ENCODE measurements around the gene DACT1.
A peak's percentile ranks its signal among the peaks of the same experiment; 100 is the strongest.
"Not testable (repeated sequence)": the region's sequence is repeated elsewhere in the genome, so short reads cannot be mapped to it uniquely, and the experiment has no call there.

DACT1 gene, protein sequence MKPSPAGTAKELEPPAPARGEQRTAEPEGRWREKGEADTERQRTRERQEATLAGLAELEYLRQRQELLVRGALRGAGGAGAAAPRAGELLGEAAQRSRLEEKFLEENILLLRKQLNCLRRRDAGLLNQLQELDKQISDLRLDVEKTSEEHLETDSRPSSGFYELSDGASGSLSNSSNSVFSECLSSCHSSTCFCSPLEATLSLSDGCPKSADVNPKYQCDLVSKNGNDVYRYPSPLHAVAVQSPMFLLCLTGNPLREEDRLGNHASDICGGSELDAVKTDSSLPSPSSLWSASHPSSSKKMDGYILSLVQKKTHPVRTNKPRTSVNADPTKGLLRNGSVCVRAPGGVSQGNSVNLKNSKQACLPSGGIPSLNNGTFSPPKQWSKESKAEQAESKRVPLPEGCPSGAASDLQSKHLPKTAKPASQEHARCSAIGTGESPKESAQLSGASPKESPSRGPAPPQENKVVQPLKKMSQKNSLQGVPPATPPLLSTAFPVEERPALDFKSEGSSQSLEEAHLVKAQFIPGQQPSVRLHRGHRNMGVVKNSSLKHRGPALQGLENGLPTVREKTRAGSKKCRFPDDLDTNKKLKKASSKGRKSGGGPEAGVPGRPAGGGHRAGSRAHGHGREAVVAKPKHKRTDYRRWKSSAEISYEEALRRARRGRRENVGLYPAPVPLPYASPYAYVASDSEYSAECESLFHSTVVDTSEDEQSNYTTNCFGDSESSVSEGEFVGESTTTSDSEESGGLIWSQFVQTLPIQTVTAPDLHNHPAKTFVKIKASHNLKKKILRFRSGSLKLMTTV

DNA sequence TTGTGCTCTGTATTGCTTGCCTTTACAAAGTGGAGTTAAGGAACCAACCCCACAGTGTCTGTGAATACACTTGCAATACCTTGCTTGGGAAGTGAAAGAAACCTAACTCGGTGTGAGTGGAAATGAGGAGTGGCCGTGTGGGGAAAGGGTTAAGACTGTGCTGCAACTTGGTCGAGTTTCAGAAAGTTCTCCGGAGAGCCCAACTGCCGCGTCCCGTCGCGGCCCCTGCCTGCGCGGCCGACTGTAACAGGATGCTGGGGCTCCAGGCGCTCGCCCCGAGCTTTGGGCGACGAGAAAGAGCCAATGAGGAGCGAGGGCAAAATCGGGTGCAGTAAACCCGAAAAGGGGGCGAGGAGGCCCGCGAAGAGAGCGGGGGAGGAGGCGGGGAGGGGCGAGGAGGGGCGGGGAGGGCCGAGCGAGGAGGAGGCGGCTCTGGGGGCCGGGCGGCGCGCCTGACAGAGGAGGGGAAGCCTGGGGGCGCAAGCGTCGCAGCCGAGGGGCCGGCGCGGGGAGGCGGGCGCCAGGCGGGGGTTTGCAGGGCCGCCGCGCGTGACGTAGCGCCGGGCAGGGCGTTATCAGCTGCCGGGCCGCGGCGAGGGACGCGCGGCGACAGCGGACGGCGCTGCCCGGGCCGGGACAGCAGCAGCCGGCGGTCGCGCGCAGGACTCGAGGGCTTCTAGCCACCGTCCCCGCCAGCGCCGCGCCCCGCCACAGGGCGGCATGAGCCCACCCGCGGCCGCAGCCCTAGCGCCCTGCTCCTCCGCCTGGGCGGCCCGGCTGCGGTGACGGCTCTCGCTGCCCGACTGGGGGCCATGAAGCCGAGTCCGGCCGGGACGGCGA lies at the start of gene DACT1:
Gene DACT1, plus strand, starts transcription at position 572 of the 840 bp plus-strand sequence. Its CDS starts 241 bp downstream, at position 813.
- DNase-seq, result peak; percentile 10

DNA sequence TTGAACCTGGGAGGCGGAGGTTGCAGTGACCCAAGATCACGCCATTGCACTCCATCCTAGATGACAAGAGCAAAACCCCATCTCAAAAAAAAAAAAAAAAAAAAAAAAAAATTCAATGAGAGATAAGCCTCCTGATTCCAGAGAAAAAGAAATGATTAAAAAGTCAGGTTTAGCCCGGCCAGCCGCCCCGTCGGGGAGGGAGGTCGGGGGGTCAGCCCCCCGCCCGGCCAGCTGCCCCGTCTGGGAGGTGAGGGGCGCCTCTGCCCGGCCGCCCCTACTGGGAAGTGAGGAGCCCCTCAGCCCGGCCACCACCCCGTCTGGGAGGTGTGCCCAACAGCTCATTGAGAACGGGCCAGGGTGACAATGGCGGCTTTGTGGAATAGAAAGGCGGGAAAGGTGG lies 49.4 kb upstream of the DACT1 start:
- DNase-seq, result not testable (repeated sequence)

DNA sequence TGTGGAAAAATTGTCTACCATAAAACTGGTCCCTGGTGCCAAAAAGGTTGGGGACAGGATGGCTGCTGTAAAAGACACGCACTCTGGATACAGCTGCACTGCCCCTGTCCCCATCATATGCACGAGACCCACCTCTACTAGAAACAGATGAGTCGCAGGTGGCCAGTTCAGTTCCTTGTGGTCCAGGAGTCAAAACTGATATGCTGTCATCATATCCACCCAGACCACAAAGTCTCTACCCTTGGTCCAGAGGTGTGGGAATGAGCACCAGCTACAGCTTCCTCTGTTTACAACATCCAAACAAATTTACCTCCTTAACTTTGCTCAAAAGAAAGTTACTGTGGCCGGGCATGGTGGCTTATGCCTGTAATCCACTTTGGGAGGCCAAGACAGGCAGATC lies 43.8 kb upstream of the DACT1 start:
- no peak for DNase-seq

DNA sequence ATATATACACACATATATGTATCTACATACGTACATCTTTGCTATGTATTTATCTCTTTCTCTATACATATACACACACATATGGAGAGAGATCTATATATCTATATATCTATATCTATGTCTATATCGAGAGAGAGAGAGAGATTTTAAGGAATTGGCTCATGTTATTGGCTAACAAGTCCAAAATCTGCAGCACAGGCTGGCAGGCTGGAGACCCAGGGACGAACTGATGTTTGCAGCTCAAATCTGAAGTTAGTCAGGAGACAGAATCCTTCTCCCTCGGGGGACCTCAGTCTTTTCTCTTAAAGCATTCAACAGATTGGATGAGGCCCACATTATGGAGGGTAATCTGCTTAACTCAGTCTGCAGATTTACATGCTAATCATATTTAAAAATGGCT lies 40.7 kb upstream of the DACT1 start:
- no peak for DNase-seq

DNA sequence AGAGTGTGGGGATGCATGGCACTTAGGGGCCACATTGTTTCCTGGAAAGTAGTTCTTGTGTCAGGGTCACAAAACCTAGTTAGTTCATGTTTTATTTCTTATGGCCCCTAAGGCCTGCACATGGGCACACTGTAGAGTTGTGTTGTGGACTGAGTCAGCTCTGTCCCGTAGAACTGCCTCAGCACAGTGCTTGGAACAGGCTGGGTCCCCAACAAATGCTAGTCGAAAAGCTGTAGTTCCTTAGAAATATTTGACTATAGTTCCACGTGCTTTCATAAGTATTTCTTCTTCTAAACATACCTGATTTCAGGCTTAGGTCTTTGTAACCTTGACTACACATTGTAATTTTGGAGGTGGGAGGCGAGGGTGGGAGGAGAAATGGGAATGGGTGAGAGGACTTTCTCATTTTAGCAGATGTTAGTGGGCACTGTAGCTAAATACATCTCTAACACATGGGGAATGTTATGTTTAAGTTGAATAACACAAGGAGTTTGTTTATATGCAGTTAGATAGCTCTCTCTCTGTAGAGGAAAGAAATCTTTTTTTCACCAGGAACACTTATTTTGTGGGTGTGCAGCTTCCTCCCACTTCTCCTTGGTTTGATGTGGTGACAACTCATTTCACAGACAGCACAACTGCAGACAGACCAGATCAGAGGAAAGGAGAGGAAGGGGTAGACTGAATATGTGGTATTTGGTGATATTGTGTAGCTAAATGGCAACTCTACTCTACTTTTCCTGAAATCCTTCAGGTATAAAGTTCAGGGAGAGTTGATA lies 39.5 kb upstream of the DACT1 start:
- DNase-seq, result no peak

DNA sequence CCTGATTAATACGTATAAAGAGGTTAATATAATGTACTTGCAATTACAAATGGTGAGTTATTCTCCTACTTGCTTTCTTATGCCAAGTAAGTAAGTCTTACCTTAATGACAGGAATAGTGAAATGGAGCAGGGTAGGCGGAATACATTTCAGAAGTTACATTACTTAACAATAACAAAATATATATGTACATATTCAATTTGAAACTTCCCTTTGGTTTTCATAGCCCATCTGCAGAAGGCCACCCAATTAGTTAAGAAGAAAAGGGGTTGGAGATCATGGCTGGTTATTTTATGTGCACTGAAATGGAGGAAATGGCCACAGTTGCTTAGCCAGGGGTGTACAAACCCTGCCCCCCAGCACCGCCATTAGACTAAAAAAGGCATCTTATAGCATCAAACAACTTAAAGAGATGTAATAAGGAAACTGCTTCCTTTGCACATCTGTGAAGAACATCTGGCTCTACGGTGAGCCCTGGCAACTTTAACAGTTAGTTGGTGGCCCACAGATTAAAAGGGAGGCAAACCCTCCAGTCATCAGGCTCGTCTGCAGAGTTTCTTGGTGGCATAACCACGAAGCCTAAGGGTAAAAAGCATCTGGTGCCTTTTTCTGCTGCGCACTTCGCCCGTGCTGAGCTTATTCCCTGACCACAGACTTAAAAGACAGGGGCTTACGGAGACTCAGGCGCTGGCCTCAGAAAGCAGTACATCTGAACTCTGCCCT lies 38.8 kb upstream of the DACT1 start:
- no peak for DNase-seq

DNA sequence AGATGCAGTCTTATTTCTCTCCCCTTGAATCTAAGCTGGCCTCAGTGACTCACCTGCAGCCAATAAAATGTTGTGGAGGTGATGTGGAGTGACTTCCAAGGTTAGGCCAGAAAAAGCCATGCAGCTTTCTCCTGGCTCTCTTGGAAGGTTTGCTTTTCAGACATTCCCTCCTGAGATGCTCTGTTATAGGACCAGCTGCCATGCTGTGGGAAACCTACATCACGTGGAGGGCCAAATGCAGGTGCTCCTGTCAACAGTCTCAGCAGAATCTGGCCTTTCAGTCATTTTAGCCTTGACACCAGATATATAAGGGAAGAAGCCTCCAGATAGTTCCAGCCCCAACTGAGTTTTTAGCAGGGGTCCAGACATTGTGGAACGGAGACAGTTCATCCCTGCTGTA lies 38.1 kb upstream of the DACT1 start:
- DNase-seq, result no peak

DNA sequence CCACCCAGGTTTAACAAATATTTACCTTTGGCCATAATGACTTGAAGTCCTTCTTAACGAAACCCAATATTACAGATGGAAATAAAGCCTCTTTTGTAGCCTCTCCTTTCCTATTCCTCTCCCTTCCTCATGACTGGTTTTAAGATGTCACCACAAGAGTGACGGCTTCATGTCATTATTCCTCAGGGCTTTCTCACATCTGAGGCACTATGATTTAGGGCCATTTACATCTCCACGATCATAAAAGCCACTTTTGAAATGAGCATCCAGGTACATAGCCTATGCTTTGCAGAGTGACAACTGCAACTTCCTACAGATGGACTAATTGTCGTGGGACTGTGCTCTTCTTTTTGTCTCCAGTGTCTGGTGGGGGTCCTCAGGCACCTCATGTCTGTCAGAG lies 32.3 kb upstream of the DACT1 start:
- DNase-seq, result no peak

DNA sequence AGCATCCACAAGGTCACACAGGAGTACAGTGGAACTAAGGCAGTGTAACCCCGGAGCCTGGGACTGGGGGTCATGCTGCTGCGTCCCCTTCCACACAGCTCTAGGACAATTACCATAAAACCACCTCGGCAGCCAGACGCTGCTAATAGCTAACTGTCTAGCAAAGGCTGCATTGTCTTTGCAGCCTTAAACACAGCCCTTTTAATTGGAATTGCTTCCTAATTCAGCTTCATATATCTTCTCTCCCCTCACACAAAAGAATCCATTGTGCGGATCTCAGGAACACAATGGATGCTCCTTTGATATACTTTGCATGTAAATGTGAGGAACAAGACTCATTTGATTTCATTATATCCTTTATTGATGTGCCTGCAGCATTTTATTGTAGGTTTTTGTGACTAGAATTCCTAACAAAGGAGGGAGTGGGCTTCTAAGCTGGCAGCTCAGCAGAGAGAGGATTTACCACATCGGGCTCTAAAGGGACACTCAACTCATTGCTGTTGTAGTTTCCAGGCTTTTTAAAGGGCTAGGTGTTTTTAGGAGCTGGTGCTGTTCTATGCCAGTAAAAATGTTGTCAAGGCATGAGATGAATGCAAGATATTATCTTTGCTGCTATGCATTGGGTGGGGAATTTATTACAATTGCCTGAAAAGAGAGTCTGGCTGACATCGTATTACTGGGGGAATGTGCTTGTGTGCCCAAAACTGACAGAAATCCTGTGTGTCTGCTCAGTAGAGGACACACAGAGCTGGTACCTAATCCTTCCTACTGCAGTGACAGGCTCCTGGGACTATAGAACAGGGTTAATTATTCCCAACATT lies 30.4 kb upstream of the DACT1 start:
- DNase-seq, result no peak

DNA sequence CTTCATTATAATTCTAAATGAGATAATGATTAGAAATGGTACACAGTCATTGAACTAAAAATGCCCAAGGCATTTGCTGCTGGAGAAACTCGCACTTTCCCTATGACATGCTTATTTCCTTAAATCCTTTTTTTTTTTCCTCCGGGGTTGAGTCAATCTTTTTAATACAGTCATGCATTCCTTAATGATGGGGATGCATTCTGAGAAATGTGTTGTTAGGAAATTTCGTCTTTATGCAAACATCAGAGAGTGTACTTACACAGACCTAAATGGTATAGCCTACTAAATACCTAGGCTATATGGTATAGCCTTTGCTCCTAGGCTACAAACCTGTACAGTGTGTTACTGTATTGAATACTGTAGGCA lies 29.8 kb upstream of the DACT1 start:
- no peak for DNase-seq

DNA sequence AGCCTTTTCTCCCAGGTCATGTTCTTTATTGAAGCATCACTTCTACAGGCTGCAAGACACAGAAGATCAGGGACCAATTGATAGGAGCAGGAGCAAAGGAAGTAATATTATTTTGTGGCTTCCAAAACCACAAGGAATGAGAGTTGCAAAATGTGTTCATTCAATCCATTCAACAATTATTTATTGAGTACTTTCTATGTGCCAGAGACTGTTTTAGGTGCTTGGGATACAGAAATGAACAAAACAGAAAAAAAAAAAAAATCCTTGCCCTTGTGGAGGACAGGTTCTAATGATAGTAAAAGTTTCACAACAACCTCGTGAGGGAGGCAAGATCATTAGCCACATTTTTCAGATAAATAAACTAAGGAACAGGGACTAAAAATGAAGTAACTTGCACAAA lies 20.1 kb upstream of the DACT1 start:
- DNase-seq, result no peak

DNA sequence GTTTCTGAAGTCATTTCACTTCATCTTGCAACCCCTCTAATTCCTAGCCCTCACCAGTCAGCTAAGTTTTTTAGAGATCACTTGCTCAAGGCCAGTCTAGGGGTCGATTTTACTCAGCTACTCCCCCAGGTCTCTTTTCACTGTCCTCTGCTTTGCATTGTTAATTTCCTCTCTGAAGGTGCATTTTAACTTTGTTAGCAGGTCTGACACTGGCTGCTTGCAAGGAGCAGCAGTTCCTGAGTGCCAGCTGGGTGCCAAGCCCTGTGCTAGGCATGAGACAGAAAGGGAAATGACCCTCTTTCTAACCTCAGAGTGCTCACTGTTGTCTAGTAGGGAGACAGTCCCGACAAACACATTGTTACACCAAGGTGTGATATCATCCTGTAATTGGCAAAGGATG lies 17.8 kb upstream of the DACT1 start:
- no peak for DNase-seq

DNA sequence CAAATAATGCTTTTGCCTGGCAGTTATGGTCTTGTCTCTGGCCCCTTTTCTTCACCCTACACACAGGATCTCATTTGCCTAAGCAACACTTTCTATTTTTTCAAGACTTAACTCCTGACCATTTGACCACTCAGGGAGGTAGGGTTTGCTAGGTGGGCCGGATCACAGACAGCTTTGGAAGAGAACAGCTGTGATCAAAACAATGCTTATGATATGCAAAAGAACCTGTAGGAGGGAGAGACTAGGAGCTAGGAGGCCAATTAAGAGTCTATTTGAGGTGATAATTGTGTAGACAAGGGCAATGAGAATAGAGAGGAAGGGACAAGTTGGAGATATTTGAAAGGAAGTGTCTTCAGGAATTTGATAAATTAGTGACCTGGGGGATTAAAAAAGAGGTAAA lies 12.3 kb upstream of the DACT1 start:
- DNase-seq, result no peak

DNA sequence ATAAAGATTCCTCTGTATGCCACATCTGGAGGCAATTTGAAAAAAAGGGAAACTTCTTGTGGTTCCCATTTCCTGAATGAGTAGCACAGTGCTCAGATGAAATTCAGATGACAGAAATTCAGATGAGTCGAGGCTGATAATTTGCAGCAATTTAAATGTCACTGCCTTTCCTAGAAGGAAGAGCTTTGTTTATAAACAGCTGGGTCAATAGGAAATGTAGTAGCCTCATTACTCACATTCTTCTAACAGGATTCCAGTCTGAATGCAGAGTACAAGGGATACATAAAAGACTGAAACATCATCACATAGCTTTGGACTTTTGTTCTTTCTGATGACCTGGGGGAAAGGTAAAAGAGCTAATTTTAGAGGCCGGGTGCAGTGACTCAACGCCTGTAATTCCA lies 11.3 kb upstream of the DACT1 start:
- DNase-seq, result no peak

DNA sequence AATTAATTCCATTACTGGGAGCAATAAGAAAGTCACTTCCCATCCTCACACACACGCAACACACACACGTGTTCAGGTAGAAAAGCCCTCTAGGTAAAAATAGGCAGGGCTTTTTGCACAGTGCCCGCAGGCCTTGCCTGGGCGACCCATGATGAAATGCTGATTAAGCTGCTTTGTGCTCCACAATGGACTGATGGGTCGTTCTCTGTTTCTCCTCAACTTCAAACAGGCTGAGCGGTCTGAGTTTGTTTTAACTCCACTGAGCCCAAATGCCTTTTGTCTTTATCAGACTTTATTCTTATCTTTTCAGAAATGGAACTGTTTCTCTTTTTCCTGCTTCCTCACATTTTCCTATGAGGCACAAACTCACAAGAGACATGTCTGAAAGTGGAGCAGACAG lies 9.4 kb upstream of the DACT1 start:
- DNase-seq, result no peak

DNA sequence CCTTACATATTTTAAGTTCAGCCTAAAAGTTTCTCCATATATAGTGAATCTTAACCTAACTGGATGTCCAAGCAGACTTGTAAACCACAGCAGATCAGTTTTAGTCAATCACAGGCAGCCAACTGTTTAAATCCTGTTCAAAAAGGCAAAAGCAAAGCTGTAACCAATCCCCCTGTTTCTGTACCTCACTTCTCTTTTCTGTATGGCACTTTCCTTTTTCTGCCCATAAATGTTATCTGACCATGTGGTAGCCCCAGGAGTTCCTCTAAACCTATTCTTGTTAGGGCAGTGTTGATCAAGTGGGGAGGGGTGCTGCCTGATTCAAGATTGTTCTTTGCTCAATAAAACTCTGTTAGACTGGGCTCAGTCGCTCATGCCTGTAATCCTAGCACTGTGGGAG lies 8.5 kb upstream of the DACT1 start:
- no peak for DNase-seq

DNA sequence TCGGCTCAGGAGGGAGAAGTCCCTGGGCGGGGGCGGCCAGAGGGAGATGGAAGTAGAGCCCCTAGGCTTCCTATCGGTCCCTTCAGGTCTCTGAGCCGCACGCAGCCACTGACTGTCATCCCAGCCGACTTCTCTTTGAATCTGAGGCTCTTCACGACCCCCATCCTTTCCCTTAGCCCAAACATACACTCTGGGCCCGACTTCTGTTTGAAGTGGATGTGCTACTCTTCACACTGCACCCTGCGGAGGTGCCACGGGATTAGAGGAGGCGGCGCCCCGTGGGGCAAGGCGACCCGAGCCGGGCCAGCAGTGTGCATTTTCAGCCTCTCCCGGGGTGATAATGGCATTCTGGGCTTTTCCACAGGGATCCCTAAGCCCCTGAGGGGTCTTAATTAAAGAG lies 6.0 kb upstream of the DACT1 start:
- no peak for DNase-seq

DNA sequence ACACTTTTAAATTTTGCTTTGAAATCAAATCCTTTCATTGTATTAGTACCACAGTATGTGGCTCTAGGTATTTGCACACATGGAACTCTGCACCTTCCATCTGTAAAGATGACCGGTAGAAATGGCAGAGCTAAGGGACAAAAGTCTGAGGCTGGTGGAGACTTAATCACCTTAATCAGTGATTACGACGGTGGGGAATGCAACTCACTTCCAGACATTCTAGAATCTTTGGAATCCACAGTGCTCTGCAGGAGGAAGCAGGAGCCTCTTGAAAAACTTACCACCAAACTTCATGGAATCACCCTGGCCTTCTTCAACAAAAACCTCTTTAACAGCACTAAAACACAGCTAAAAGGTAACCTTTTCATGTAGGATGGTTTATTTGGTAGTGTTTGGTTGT lies 3.9 kb upstream of the DACT1 start:
- DNase-seq, result no peak

DNA sequence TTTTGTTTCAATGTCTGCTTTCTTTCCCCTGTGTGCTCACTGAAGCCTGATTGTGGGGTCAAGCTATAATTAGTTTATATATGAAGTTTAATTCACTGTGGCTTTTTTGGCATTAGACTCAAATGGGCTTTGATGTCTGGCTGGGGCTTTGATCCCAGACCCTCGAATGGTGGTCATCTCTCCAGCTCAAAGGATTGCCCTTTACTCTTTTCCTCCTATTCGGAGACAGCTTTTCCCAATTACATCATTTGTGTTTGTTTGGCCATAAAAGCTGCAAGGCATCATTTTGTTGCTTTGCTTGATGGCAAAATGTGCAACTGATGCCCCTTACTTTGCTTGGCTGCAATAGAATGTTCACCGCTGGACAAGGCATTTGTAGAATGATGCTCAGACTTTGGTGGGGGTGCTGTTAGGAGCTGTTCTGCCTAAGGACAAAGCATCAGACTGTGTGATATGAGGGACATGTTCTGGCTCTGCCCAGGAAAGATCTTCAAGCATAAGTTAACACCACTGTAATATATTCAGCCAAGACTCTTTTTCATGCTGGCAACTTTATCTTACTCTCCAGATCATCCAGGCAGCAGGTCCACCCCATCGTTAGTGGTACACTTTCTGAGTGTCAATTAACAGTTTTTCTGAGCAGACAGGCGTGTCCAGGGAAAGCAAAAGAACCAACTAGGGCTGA lies 3.2 kb upstream of the DACT1 start:
- DNase-seq, result peak; percentile 38

DNA sequence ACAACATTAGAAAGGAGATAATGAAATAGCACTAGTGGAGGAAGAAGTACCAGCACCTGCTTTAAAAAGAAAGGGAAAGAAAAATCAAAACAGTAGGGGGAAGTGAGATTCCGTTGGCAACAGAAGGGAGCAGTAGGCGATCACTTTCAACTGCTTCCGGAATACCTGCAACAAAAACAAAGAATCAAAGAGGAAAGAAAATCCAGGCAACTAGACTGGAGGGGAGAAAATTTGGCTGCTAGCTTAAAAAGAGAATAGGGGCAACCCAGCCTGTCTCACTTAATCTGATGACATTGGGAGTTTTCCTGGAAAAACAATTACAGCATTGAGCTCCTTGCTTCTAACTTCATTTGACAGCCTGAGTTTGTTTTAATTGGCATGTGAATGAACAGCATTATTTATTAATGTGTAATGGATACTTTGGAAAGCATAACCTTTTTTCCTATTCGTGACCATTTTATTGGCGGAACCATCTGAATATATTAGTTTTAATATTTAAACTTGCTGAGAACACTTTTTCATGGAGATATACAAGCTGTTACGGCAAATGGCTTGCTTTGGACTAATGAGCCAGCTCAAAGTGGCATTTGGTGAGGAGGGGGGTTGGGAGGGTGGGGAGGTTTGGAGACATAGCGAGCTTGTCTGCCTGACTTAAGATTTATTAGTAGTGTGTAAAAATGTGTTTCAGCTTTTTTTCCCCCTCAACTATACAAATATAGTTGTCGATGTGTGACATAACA lies 2.5 kb upstream of the DACT1 start:
- DNase-seq, result no peak
